Activated CD4-positive, alpha-beta T cell treated with anti-CD3 and anti-CD28 coated beads, Interleukin-2, Interleukin-6, amounts not matched to agents 100 ng/mL and 50 ng/mL, durations not matched to agents 16 hours and 8 hours (primary cell): ENCODE measurements around the gene DKK2.

Experiments
- DNase-seq: peaks from one replicate; pipeline ENCODE4 v3.0.0-alpha.2; 2020

The DKK2 gene

DNA sequence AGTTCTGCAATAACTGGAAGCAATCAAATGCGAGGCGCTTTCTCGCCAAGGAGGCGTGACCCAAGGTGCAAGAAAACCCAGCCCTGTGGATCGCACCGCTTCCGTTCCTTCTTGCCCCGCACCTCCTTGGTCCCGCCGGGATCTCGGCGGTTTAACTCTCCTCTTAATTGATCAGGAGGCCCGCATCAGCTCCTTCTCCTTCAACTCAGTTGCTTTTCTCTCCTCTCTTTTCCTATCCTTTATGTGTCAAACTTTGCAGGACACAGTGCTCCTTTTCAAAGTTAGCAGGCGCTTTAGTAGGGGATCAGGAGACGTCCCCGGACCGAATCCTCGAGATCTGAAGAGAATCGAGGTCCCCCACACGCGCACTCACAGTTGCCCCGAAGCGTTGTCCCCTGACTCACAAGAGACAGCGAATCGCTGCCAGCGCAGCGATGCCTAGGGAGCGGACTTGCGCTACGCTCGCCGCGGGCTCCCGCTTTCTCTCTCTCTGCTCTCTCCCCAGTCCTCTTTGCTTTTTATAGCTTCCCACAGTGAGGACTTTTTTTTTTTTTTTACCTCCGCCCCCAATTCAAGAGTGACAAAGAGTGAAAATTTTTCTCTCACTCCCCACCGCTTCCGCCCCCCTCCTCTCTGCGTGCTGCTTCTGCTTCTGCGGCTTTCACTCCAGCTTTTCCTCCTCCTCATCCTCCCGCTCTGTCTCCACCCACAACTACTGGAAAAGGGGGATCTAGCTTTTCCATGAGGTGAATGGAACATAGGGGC lies at the start of gene DKK2:
Gene DKK2 (minus strand): TSS at position 495 of the 765 bp plus-strand sequence. CDS start 722 bp downstream, outside the sequence.
- DNase-seq = peak; percentile 13

GRCh38 chr4:107077192-107077591 lies 41.1 kb upstream of the DKK2 start:
- no peak for DNase-seq

GRCh38 chr4:107072836-107073736 lies 37.0 kb upstream of the DKK2 start:
- no peak for DNase-seq

DNA sequence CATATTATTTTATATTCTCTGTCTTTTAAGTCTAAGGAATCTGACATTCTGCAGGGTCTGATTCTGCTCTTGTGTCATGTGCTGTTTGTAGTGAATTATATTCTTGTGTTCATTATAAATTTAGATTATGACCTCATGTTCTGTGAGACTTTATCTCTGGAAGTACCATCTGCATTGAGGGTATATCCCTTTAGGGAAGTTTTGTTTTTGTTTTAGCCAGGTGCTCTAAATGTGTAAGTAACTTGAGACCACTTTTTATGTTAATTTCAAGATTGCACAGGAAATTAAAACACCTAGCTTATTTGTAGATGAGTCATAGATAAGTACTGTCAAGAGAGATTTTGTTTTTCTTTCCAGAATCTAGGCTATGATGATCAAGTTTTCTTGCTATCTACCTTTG lies 35.0 kb upstream of the DKK2 start:
- no peak for DNase-seq

- no peak for DNase-seq
Observed at GRCh38 chr4:107069049-107069448, 32.9 kb upstream of the DKK2 start.

- DNase-seq = no peak
Observed at GRCh38 chr4:107068116-107068515, 32.0 kb upstream of the DKK2 start.

DNA sequence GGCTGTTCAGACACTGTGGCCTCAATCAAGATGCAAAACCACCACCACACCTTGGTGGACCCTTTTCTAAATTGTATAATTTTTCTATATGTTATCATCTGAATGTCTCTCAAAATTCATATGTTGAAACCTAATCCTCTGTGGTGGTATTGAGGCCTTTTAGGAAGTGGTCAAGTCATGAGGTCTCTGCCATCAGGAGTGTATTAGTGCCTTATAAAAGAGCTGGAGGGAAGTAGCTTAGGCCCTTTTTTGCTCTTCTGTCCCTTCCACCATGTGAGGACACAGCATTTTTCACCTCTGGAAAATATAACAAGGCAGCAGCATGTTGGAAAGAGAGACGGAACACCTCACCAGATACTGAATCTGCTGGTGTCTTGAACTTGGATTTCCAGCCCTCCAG lies 30.5 kb upstream of the DKK2 start:
- no peak for DNase-seq

- no peak for DNase-seq
Observed at GRCh38 chr4:107065201-107065600, 29.1 kb upstream of the DKK2 start.

- DNase-seq = no peak
Observed at GRCh38 chr4:107060388-107060787, 24.3 kb upstream of the DKK2 start.

GRCh38 chr4:107058828-107059227 lies 22.7 kb upstream of the DKK2 start:
- DNase-seq = no peak

DNA sequence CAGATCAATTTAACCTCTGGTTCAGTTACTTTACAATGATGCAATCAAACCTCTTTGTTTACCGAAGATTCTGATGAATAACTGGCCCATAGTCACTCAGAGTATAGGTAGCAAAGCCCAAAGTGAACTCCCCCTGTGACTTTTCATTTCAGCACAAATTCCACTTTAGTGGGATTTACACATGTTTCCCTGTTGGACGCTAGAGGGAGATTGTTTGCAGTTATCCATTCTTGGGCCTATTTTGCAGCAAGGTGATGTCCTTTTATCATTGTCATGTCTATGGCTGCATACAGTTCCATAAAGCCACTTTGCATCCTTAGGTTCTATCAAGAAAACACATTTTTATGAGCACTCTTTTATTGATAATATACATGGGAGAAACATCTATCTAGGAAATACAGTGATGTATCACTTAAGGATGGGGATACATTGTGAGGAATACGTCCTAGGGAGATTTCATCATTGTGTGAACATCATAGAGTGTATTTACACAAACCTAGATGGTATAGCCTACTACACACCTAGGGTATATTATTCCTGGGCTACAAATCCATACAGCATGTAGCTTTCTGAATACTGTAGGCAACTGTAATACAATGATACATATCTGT lies 14.5 kb upstream of the DKK2 start:
- DNase-seq = no peak

DNA sequence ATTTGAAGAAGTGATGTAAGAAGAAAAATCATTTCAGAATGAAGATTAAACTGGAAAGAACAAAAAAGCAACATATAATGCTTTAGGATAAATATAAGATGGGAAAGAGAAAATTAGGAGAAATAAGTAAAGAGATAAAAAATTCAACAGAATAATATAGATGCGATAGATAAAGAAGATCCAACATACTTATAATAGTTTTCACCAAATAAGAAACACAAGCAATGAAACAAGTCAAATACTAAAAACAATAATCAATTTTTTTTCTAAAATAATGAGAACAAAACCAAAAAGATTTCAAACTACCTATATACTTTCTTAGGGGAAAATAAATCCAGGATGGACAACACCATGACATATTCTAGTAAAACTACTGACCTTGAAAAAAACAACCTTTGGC lies 10.1 kb upstream of the DKK2 start:
- DNase-seq = no peak

GRCh38 chr4:107044170-107044569 lies 8.1 kb upstream of the DKK2 start:
- no peak for DNase-seq

DNA sequence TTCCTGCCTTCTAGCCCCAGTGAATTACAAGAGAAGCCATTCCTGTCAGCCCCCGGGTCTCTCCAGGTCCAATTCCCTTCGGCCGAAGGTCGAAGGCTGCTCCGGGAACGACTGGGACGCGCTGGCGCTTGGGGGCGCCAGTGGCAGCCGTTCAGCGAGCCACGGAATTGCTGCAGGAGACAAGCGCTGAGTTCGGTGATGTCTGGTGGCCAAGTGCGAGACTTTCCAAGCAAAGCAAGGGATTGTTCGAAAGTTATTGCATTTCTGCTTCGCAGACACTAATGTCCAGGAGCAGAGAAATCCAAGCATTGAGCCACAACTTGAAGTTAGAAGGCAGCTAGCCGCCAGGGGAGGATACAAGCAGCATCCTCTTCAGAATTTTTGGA lies 1.1 kb upstream of the DKK2 start:
- DNase-seq = peak; percentile 9

DNA sequence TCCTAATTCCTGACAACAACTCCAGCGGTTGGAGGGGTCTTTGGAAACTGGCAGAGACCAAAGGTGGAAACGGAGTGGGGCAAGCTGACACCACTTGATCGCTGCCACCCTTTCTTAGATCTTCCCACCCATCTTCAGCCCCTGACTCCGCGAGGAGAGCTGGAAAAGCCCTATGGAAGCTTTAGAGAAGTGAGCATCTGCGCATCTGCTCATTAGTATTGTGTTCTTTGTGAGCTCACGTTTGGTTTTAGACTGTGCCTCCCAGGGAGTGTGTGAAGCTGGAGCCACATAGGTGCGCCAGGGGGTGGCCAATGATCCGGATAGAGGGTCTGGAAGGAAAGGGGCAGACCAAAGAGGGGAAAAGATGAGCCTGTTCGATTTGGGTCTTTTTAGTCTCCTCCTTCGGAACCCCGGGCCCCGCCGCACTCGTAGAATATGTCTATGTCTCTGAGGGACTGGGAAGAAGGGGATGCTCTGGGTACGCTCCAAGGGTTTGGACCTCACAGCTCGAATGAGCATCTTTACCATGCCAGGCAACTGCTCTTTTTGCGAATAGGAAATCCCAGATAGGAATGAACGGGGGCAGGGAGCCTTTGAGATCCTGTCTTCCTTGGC lies 578 bp upstream of the DKK2 start:
- no peak for DNase-seq

GRCh38 chr4:107034996-107035818 lies 906 bp downstream of the DKK2 start:
- no peak for DNase-seq

DNA sequence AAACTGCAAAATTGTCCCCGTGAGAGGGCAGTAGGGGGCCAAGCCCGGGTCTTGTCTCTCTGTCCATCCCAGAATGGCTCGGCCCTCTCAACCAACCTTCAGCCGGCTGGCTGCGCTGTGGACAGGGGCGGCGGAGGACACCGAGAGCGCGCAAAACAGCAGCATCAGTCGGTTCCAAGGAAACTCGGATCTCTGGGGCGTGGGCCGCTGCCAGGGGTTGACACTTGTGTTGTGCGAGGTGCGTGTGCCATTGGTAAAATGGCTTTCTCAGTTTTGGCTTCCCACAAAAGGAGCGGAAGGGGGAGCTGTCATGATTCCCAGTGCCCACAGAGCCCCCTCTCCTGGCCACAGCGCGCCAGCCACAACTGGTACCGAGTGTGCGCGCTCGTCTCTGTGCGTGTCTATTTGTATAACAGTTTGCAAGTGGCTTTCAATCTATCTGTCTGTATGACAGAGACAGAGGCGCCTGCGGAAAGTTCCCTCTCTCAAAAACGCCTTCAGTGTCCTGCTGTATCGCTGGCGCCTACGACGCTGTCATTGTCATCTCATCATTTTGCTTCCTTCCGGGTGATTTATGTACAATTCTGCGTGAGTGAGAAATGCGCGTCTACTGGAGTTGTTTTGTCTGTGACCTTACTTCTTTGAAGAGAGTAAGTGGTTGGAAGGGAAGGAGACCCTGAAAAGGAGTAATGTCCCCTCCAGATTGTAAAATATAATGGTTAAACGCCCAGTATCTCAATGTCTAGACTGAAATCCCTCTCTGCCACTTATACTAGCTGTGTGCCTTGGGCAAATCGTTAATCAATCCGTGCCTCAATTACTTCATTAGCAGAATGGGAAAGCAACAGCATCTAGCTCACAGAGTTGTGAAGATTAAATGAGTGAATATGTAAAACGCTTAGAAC lies 1.8 kb downstream of the DKK2 start:
- peak; percentile 1 for DNase-seq

DNA sequence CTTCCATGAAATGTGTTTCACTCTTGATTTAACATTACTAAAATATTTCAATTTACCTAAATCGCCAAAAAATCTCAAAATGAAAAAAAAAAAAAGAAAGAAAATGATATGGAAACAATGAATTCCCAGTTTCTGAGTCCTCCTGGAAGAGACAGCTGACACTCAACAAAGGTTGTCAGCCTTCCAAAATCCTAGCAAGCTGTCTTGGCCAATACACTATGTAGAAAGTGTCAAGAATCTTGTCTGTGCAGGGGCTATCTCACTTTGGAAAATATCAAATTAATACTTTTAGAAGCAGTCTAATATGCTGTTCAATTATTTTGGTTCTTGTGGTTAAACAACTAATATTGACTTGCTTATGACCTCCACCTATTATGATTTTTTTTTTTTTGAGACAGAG lies 8.7 kb downstream of the DKK2 start:
- no peak for DNase-seq

DNA sequence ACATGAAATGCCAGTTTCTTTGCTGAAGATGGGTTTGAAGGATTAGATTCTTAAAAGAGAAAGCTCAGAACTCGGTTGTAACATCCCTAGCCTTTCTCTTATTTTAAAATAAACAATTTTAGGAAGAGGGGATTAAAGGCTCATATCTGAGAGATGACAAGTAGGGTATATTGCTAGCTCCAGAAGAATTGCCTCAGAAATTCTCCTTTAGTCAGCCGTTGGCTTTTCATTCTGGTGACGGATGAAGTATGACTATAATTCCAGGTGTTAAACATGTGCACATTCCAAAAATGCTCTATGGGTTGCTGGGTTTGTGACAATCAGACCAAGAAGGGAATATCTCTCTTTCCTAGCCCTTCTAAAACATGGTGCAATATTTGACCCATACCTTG lies 17.8 kb downstream of the DKK2 start:
- DNase-seq = no peak

DNA sequence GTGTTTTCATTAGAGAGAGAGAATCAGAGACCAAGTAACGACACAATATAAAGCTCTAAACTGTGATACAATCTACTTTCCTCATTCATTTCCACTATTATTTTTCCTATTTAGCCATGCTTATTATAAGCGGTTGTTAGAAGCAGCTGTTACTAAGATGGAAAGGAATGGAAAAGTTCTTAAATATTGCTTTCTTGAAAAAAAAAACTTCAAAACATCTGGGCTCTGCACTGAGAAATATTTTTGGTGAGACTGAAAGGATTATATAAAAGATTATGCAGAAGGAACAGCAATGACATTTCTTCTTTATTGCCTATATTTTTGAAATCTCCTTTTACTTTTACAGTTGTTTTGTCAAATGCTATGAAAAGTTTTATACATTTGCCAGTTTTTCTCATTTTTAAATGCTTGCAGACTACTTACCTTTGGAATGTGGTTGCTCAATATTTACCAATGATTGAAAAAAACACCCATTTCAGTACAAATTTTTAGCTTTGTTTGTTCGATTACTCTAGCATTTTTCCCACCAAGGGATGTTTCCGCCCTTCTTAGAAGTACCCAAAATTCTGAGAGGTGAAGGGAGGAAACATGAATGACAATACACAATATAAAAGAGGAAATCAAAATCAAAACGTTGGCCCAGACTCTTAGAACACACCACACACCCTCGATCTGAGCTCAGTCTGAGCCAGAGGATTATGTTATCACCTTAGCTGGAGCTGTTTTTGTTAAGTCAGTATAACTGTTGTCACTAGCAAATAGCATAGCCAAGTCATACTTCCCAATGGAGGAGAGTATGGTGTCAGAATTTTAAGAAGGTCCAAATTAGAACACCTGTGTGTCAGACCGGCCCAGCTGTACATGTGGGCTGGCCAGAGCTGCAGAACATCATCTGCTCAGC lies 18.4 kb downstream of the DKK2 start:
- DNase-seq = no peak
